Esophagus squamous epithelium (tissue), 5 donors: Measurements from ENCODE around the gene CHST6. TPM values are rescaled to one million over a fixed set of nuclear protein-coding genes. Genes with fewer than 3 reads are reported as not detected.

Experiments
- DNase-seq: peaks from one replicate; lab custom pipeline; 2025; lab: John Stamatoyannopoulos, UW
- H3K27ac ChIP-seq, 4 donors: fragments of 200-600 bp; sonication (generic); one replicate each; pipeline ENCODE4 v1.5.1; 2016 to 2019; ENCODE audit warnings: mild to moderate bottlenecking in 1 of 4
- H3K27me3 ChIP-seq, 4 donors: fragments of 200-600 bp; sonication (generic); 1 replicate in 3 of 4; 2 replicates in 1 of 4; pipeline versions ENCODE4 v1.5.1 to v1.6.0; 2017 to 2021; ENCODE audit warnings: antibody characterized with exemption in 1 of 4
- H3K36me3 ChIP-seq, 3 donors: fragments of 200-600 bp; sonication (generic); one replicate each; pipeline ENCODE4 v1.5.1; 2016 to 2019
- H3K4me1 ChIP-seq, 3 donors: fragments of 200-600 bp; sonication (generic); one replicate each; pipeline ENCODE4 v1.5.1; 2017 to 2019
- H3K4me3 ChIP-seq, 4 donors: fragments of 200-600 bp; sonication (generic); 1 replicate in 3 of 4; 2 replicates in 1 of 4; pipeline ENCODE4 v1.5.1; 2016 to 2019; ENCODE audit warnings: mild to moderate bottlenecking in 2 of 4, moderate library complexity in 1 of 4
- H3K9me3 ChIP-seq, 3 donors: fragments of 200-600 bp; sonication (generic); one replicate each; pipeline ENCODE4 v1.5.1; 2016 to 2019
- CTCF ChIP-seq, 6 experiments: fragments of 450-650 bp in 4 of 6; fragments of 200-600 bp in 2 of 6; sonication (generic) in 2 of 6; IDR thresholded peaks; one replicate each; pipeline ENCODE4 v1.5.1; 2016 to 2019; ENCODE audit warnings: antibody characterized with exemption in 6 of 6, mild to moderate bottlenecking in 4 of 6, moderate library complexity in 4 of 6
- POLR2A ChIP-seq, 4 donors: fragments of 450-650 bp; IDR thresholded peaks; one replicate each; pipeline ENCODE4 v1.6.1; 2017; ENCODE audit warnings: antibody characterized with exemption in 4 of 4, mild to moderate bottlenecking in 4 of 4, moderate library complexity in 3 of 4
- WGBS, 2 donors: methylation state at CpG; one replicate each; pipeline ENCODE4 v1.1.5; 2018; 5-methylcytosine and 5-hydroxymethylcytosine counted together
- intact Hi-C: fragments of 100-400 bp; cut with DNase I; formaldehyde crosslinking; loops from one replicate; pipeline ENCODE4 v1.15.0; 2022
- total RNA-seq, 4 donors: library from RNA; depleted of rRNA; stranded (reverse); fragments of >200 nt; gene quantifications; one replicate each; pipeline ENCODE4 v1.1.0, GENCODE V29; 2016
- donor health status: DM: yes; HTN: yes; CAD: no.

The CHST6 gene
- total RNA-seq, 4 donors from 2014 or later, result 0.97 to 6.9 (median 4.2) TPM

- intact Hi-C loops, result no loop called here
- H3K4me1 ChIP-seq, result peaks cover 0 to 35% (median 13%) of the 10 kb centered on the region in 3 donors
- H3K9me3 ChIP-seq, result no peaks in the 10 kb centered on the region
- H3K4me3 ChIP-seq, result no peak overlapping the region
- TF ChIP-seq CTCF (IDR thresholded peaks at IDR 0.05) (no peak), POLR2A (IDR thresholded peaks at IDR 0.05) (no peak)
- no peaks in the 10 kb centered on the region for H3K27me3 ChIP-seq
- 69 to 78% methylated on average over 4 of the region's 4 CpGs for WGBS, 2 donors
- DNase-seq, result no peak
- H3K27ac ChIP-seq, result no peak overlapping the region
- H3K36me3 ChIP-seq, result peaks cover 0 to 6% (median 0%) of the 10 kb centered on the region in 3 donors
These were observed 71.5 kb downstream of the CHST6 start for GRCh38 chr16:75423723-75424104.

Other genes with a start within 250 kb of the CHST6 start
- 10 to 100 TPM; 26.8 to 51.9 (median 32.1) TPM for gene BCAR1, start 243.8 kb downstream of the CHST6 start, total RNA-seq
- 10 to 100 TPM; 32.8 to 55.8 (median 45.7) TPM for gene CFDP1, start 61.9 kb downstream of the CHST6 start, total RNA-seq
- gene TMEM170A, start 30.8 kb downstream of the CHST6 start, total RNA-seq, result 10 to 100 TPM; 11.6 to 19.8 (median 14.6) TPM
- under 1 TPM in 1 of 4 donors, not detected in 3; 0.19 TPM for gene CHST5, start 40.7 kb upstream of the CHST6 start, total RNA-seq
- gene TMEM231, start 60.8 kb upstream of the CHST6 start, total RNA-seq, result 1 to 10 TPM; 1.2 to 4.2 (median 1.9) TPM
- 10 to 100 TPM; 47.4 to 75.0 (median 65.2) TPM for gene GABARAPL2, start 70.9 kb upstream of the CHST6 start, total RNA-seq
- gene ADAT1, start 127.8 kb upstream of the CHST6 start, total RNA-seq, result 10 to 100 TPM; 17.9 to 35.2 (median 25.3) TPM
- 100 to 1,000 TPM in 3 of 4 donors, 10 to 100 TPM in 1; 85.7 to 130 (median 123) TPM for gene KARS1, start 152.2 kb upstream of the CHST6 start, total RNA-seq
- 10 to 100 TPM; 32.8 to 42.3 (median 36.3) TPM for gene TERF2IP, start 152.3 kb upstream of the CHST6 start, total RNA-seq
- gene CPHXL2, start 181.6 kb upstream of the CHST6 start, total RNA-seq, result not detected
- gene DUXB, start 206.0 kb upstream of the CHST6 start, total RNA-seq, result not detected
- not detected for gene CPHXL, start 231.0 kb upstream of the CHST6 start, total RNA-seq